H9 (cell line): ENCODE data around the gene CCDC91. TPM values are rescaled to one million over a fixed set of nuclear protein-coding genes. Genes with fewer than 3 reads are reported as not detected.

Source experiments
- DNase-seq: peaks from one replicate; pipeline ENCODE4 v3.0.0-alpha.2; 2017
- H2AFZ ChIP-seq: one replicate; pipeline ENCODE4 v1.6.1; 2013; ENCODE audit warnings: mild to moderate bottlenecking, low read length, control low read depth, moderate library complexity
- H2AK5ac ChIP-seq: 2 replicates; pipeline ENCODE4 v1.6.1; 2013; ENCODE audit warnings: low read length, control low read depth, mixed read lengths; ENCODE audit not compliant: insufficient read length
- H2BK120ac ChIP-seq: one replicate; pipeline ENCODE4 v1.6.1; 2013; ENCODE audit warnings: low read depth, mild to moderate bottlenecking, low read length, control low read depth, inconsistent platforms; ENCODE audit not compliant: poor library complexity, severe bottlenecking
- H2BK12ac ChIP-seq: 2 replicates; pipeline ENCODE4 v1.6.1; 2013; ENCODE audit warnings: low read length, control low read depth, mixed read lengths, low read depth; ENCODE audit not compliant: insufficient read length
- H2BK15ac ChIP-seq: 2 replicates; pipeline ENCODE4 v1.6.1; 2013; ENCODE audit warnings: low read depth, low read length, control low read depth
- H2BK20ac ChIP-seq: one replicate; pipeline ENCODE4 v1.6.1; 2013; ENCODE audit warnings: low read depth, mild to moderate bottlenecking, low read length, control low read depth, inconsistent platforms; ENCODE audit not compliant: poor library complexity, severe bottlenecking
- H2BK5ac ChIP-seq: 2 replicates; pipeline ENCODE4 v1.6.1; 2013; ENCODE audit warnings: low read length, control low read depth, mixed read lengths; ENCODE audit not compliant: insufficient read length
- H3K14ac ChIP-seq: 2 replicates; pipeline ENCODE4 v1.6.1; 2013; ENCODE audit warnings: low read length, control low read depth; ENCODE audit not compliant: insufficient read depth
- H3K18ac ChIP-seq: 2 replicates; pipeline ENCODE4 v1.6.1; 2013; ENCODE audit warnings: low read depth, mild to moderate bottlenecking, mixed read lengths, low read length, control low read depth; ENCODE audit not compliant: insufficient read length
- H3K23ac ChIP-seq: 2 replicates; pipeline ENCODE4 v1.6.1; 2013; ENCODE audit warnings: low read length, control low read depth, mixed read lengths, low read depth; ENCODE audit not compliant: insufficient read length
- H3K23me2 ChIP-seq: 2 replicates; pipeline ENCODE4 v1.6.1; 2013; ENCODE audit warnings: low read depth, mild to moderate bottlenecking, mixed read lengths, low read length, control low read depth; ENCODE audit not compliant: insufficient read length, poor library complexity, severe bottlenecking
- H3K27ac ChIP-seq: 2 replicates; pipeline ENCODE4 v1.5.1; 2013; ENCODE audit warnings: low read length, control low read depth, mixed read lengths, low read depth; ENCODE audit not compliant: insufficient read length
- H3K27me3 ChIP-seq: 2 replicates; pipeline ENCODE4 v1.6.1; 2013; ENCODE audit warnings: low read length, control low read depth, inconsistent platforms; ENCODE audit not compliant: insufficient read depth
- H3K4ac ChIP-seq: 2 replicates; pipeline ENCODE4 v1.6.1; 2013; ENCODE audit warnings: low read depth, mild to moderate bottlenecking, control low read depth, inconsistent platforms, low read length, moderate library complexity
- H3K4me1 ChIP-seq: 2 replicates; pipeline ENCODE4 v1.6.1; 2013; ENCODE audit warnings: low read length, control low read depth, inconsistent platforms; ENCODE audit not compliant: insufficient read depth
- H3K4me2 ChIP-seq: 2 replicates; pipeline ENCODE4 v1.6.1; 2013; ENCODE audit warnings: low read length, control low read depth, mixed read lengths; ENCODE audit not compliant: insufficient read length, insufficient read depth
- H3K56ac ChIP-seq: 2 replicates; pipeline ENCODE4 v1.6.1; 2013; ENCODE audit warnings: low read depth, mild to moderate bottlenecking, mixed read lengths, low read length, control low read depth; ENCODE audit not compliant: insufficient read length
- H3K79me1 ChIP-seq: 2 replicates; pipeline ENCODE4 v1.6.1; 2013; ENCODE audit warnings: low read depth, mild to moderate bottlenecking, moderate library complexity, low read length, control low read depth, inconsistent platforms; ENCODE audit not compliant: insufficient read depth, poor library complexity, severe bottlenecking
- H3K79me2 ChIP-seq: 2 replicates; pipeline ENCODE4 v1.6.1; 2013; ENCODE audit warnings: low read length, control low read depth, inconsistent platforms; ENCODE audit not compliant: insufficient read depth
- H3K9ac ChIP-seq: 2 replicates; pipeline ENCODE4 v1.6.1; 2013; ENCODE audit warnings: low read length, control low read depth, mixed read lengths; ENCODE audit not compliant: insufficient read length; ENCODE audit errors: extremely low read depth
- H3K9me3 ChIP-seq: one replicate; pipeline ENCODE4 v1.6.1; 2013; ENCODE audit warnings: low read depth, low read length, inconsistent platforms; ENCODE audit not compliant: control insufficient read depth
- H3T11ph ChIP-seq: one replicate; pipeline ENCODE4 v1.6.1; 2013; ENCODE audit warnings: mild to moderate bottlenecking, low read length, control low read depth, inconsistent platforms
- H4K20me1 ChIP-seq: one replicate; pipeline ENCODE4 v1.6.1; 2013; ENCODE audit not compliant: control insufficient read depth, insufficient read length, insufficient read depth
- H4K5ac ChIP-seq: 2 replicates; pipeline ENCODE4 v1.6.1; 2013; ENCODE audit warnings: low read depth, mild to moderate bottlenecking, mixed read lengths, low read length, control low read depth; ENCODE audit not compliant: insufficient read length
- H4K8ac ChIP-seq: replicated peaks from 2 replicates; pipeline ENCODE4 v1.6.1; 2013; ENCODE audit warnings: low read length, control low read depth, mixed read lengths, low read depth; ENCODE audit not compliant: insufficient read length
- H4K91ac ChIP-seq: 2 replicates; pipeline ENCODE4 v1.6.1; 2013; ENCODE audit warnings: low read depth, mild to moderate bottlenecking, moderate library complexity, mixed read lengths, low read length, control low read depth; ENCODE audit not compliant: insufficient read length
- H3K27ac Mint-ChIP-seq, 3 experiments: 2 replicates in 2 of 3; 3 replicates in 1 of 3; pipeline ENCODE4 v1.8.0; 2020 to 2021; ENCODE audit warnings: mixed read lengths in 3 of 3, mild to moderate bottlenecking in 1 of 3, moderate library complexity in 1 of 3
- H3K27me3 Mint-ChIP-seq: 2 replicates; pipeline ENCODE4 v1.8.0; 2021; ENCODE audit warnings: low read depth, mild to moderate bottlenecking, moderate library complexity, mixed read lengths
- H3K36me3 Mint-ChIP-seq, 3 experiments: 2 replicates in 2 of 3; 3 replicates in 1 of 3; pipeline ENCODE4 v1.8.0; 2020 to 2021; ENCODE audit warnings: low read depth in 3 of 3, mixed read lengths in 3 of 3; ENCODE audit not compliant: insufficient read depth in 1 of 3
- H3K4me1 Mint-ChIP-seq, 2 experiments: 2 replicates each; pipeline ENCODE4 v1.8.0; 2020; ENCODE audit warnings: mixed read lengths in 2 of 2
- H3K4me3 Mint-ChIP-seq, 2 experiments: 2 replicates in 1 of 2; 3 replicates in 1 of 2; pipeline ENCODE4 v1.8.0; 2020 to 2021; ENCODE audit warnings: mild to moderate bottlenecking in 2 of 2, mixed read lengths in 2 of 2, moderate library complexity in 1 of 2
- H3K9me3 Mint-ChIP-seq, 2 experiments: 2 replicates in 1 of 2; 3 replicates in 1 of 2; pipeline ENCODE4 v1.8.0; 2020; ENCODE audit warnings: mild to moderate bottlenecking in 2 of 2, mixed read lengths in 2 of 2, moderate library complexity in 1 of 2
- CTCF ChIP-seq: fragments of 200-600 bp; sonication (generic); conservative IDR thresholded peaks from 3 replicates; pipeline ENCODE4 v1.8.0; 2021; ENCODE audit warnings: antibody characterized with exemption, mild to moderate bottlenecking
- total RNA-seq: library from RNA; stranded (reverse); gene quantifications from 2 replicates; pipeline ENCODE4 v1.2.1, GENCODE V29; 2021

The CCDC91 gene
- total RNA-seq, 1 experiment from 2014 or later: 22.7 TPM

- Histone ChIP-seq H2BK12ac (no peak overlapping the region), H3T11ph (no peak overlapping the region), H2AK5ac (no peak overlapping the region), H3K18ac (no peak overlapping the region), H3K23ac (no peak overlapping the region), H4K5ac (no peak overlapping the region), H4K20me1 (no peaks in the 10 kb centered on the region), H3K27me3 (no peaks in the 10 kb centered on the region), H3K14ac (no peak overlapping the region), H2BK5ac (no peak overlapping the region), H3K9ac (no peak overlapping the region), H3K4me2 (no peak overlapping the region), H3K23me2 (no peaks in the 10 kb centered on the region), H3K79me2 (no peaks in the 10 kb centered on the region), H3K9me3 (no peaks in the 10 kb centered on the region), H4K91ac (no peak overlapping the region), H3K27ac (no peak overlapping the region), H3K79me1 (no peaks in the 10 kb centered on the region), H3K56ac (no peak overlapping the region), H2BK15ac (no peak overlapping the region), H4K8ac (no peak overlapping the region), H3K4me1 (no peaks in the 10 kb centered on the region), H2AFZ (no peak overlapping the region), H3K4ac (no peak overlapping the region), H2BK120ac (no peak overlapping the region), H2BK20ac (no peak overlapping the region)
- Mint-ChIP-seq H3K4me1 (peaks cover 0 to 3% of the 10 kb centered on the region in 2 experiments; a peak in 1 of 4 replicates), H3K4me3 (no peak overlapping the region), H3K9me3 (peaks cover 0 to 4% of the 10 kb centered on the region in 2 experiments; a peak in 2 of 5 replicates), H3K27me3 (no peaks in the 10 kb centered on the region), H3K36me3 (peaks cover 0 to 8% (median 0%) of the 10 kb centered on the region in 3 experiments; a peak in 2 of 7 replicates), H3K27ac (no peak overlapping the region)
- no peak for DNase-seq
- no peak for TF ChIP-seq CTCF
Measured at GRCh38 chr12:28235985-28236384, 45.7 kb downstream of the CCDC91 start.
